ENCODE results near the gene GNAI3.

The GNAI3 gene

GRCh38 chr1:109621379-109622136, 73.1 kb downstream of the GNAI3 start:
- no peaks in the 10 kb centered on the region for H3K9me3 ChIP-seq (ENCODE audit: control insufficient read depth in 5 of 5, low read length in 5 of 5)
- H3K27me3 ChIP-seq (ENCODE audit: control insufficient read depth in 5 of 5, insufficient read depth in 4 of 5, low read length in 5 of 5), result no peaks in the 10 kb centered on the region
- peak overlapping the region in 3 of 5 donors; percentile 48 to 78 (median 71) for H3K9ac ChIP-seq (ENCODE audit: low read length in 5 of 5)
- H3K27ac ChIP-seq (ENCODE audit: low read depth, low read length), result peak overlapping the region; percentile 41
- H3K4me1 ChIP-seq (ENCODE audit: control insufficient read depth in 5 of 5, insufficient read depth in 5 of 5, low read length in 5 of 5), result peaks cover 0 to 80% (median 69%) of the 10 kb centered on the region in 5 donors
- H3K36me3 ChIP-seq (ENCODE audit: control insufficient read depth in 5 of 5, insufficient read depth in 5 of 5, low read length in 5 of 5), result peaks cover 0 to 9% (median 1%) of the 10 kb centered on the region in 5 donors
- peak overlapping the region; percentile 67 to 81 (median 78) for H3K4me3 ChIP-seq (ENCODE audit: low read depth in 1 of 5, low read length in 5 of 5)

GRCh38 chr1:109622137-109622892, 73.9 kb downstream of the GNAI3 start:
- peak overlapping the region in 1 of 5 donors; percentile 38 for H3K9ac ChIP-seq (ENCODE audit: low read length in 5 of 5)
- H3K27me3 ChIP-seq (ENCODE audit: control insufficient read depth in 5 of 5, insufficient read depth in 4 of 5, low read length in 5 of 5), result no peaks in the 10 kb centered on the region
- H3K9me3 ChIP-seq (ENCODE audit: control insufficient read depth in 5 of 5, low read length in 5 of 5), result no peaks in the 10 kb centered on the region
- peaks cover 0 to 72% (median 69%) of the 10 kb centered on the region in 5 donors for H3K4me1 ChIP-seq (ENCODE audit: control insufficient read depth in 5 of 5, insufficient read depth in 5 of 5, low read length in 5 of 5)
- peak overlapping the region in 3 of 5 donors; percentile 67 to 81 (median 81) for H3K4me3 ChIP-seq (ENCODE audit: low read depth in 1 of 5, low read length in 5 of 5)
- H3K36me3 ChIP-seq (ENCODE audit: control insufficient read depth in 5 of 5, insufficient read depth in 5 of 5, low read length in 5 of 5), result peaks cover 0 to 16% (median 9%) of the 10 kb centered on the region in 5 donors
- no peak overlapping the region for H3K27ac ChIP-seq (ENCODE audit: low read depth, low read length)

- H3K4me3 ChIP-seq (ENCODE audit: low read depth in 1 of 5, low read length in 5 of 5), result no peak overlapping the region
These were observed 74.5 kb downstream of the GNAI3 start for GRCh38 chr1:109622895-109623294.

GRCh38 chr1:109623601-109624161, 75.3 kb downstream of the GNAI3 start:
- Histone ChIP-seq H3K36me3 (ENCODE audit: control insufficient read depth in 5 of 5, insufficient read depth in 5 of 5, low read length in 5 of 5) (peaks cover 0 to 30% (median 23%) of the 10 kb centered on the region in 5 donors), H3K27me3 (ENCODE audit: control insufficient read depth in 5 of 5, insufficient read depth in 4 of 5, low read length in 5 of 5) (no peaks in the 10 kb centered on the region), H3K27ac (ENCODE audit: low read depth, low read length) (no peak overlapping the region), H3K9me3 (ENCODE audit: control insufficient read depth in 5 of 5, low read length in 5 of 5) (no peaks in the 10 kb centered on the region), H3K4me1 (ENCODE audit: control insufficient read depth in 5 of 5, insufficient read depth in 5 of 5, low read length in 5 of 5) (peaks cover 0 to 72% (median 66%) of the 10 kb centered on the region in 5 donors), H3K4me3 (ENCODE audit: low read depth in 1 of 5, low read length in 5 of 5) (peak overlapping the region; percentile 38 to 71 (median 61)), H3K9ac (ENCODE audit: low read length in 5 of 5) (peak overlapping the region in 1 of 5 donors; percentile 62)

More at GRCh38 chr1:109622895-109623294, 74.5 kb downstream of the GNAI3 start:
- Histone ChIP-seq H3K9me3 (ENCODE audit: control insufficient read depth in 5 of 5, low read length in 5 of 5) (no peaks in the 10 kb centered on the region), H3K9ac (ENCODE audit: low read length in 5 of 5) (peak overlapping the region in 2 of 5 donors; percentile 9 to 20), H3K4me1 (ENCODE audit: control insufficient read depth in 5 of 5, insufficient read depth in 5 of 5, low read length in 5 of 5) (peaks cover 0 to 72% (median 66%) of the 10 kb centered on the region in 5 donors), H3K36me3 (ENCODE audit: control insufficient read depth in 5 of 5, insufficient read depth in 5 of 5, low read length in 5 of 5) (peaks cover 0 to 22% (median 15%) of the 10 kb centered on the region in 5 donors), H3K27me3 (ENCODE audit: control insufficient read depth in 5 of 5, insufficient read depth in 4 of 5, low read length in 5 of 5) (no peaks in the 10 kb centered on the region), H3K27ac (ENCODE audit: low read depth, low read length) (no peak overlapping the region)

GRCh38 chr1:109624201-109625010, 76.0 kb downstream of the GNAI3 start:
- Histone ChIP-seq H3K27ac (ENCODE audit: low read depth, low read length) (no peak overlapping the region), H3K9me3 (ENCODE audit: control insufficient read depth in 5 of 5, low read length in 5 of 5) (no peaks in the 10 kb centered on the region), H3K4me3 (ENCODE audit: low read depth in 1 of 5, low read length in 5 of 5) (peak overlapping the region; percentile 38 to 63 (median 58)), H3K27me3 (ENCODE audit: control insufficient read depth in 5 of 5, insufficient read depth in 4 of 5, low read length in 5 of 5) (no peaks in the 10 kb centered on the region), H3K36me3 (ENCODE audit: control insufficient read depth in 5 of 5, insufficient read depth in 5 of 5, low read length in 5 of 5) (peaks cover 0 to 37% (median 30%) of the 10 kb centered on the region in 5 donors), H3K9ac (ENCODE audit: low read length in 5 of 5) (peak overlapping the region in 3 of 5 donors; percentile 6 to 62 (median 41)), H3K4me1 (ENCODE audit: control insufficient read depth in 5 of 5, insufficient read depth in 5 of 5, low read length in 5 of 5) (peaks cover 0 to 67% (median 61%) of the 10 kb centered on the region in 5 donors)

GRCh38 chr1:109625176-109625575, 76.8 kb downstream of the GNAI3 start:
- Histone ChIP-seq H3K27ac (ENCODE audit: low read depth, low read length) (no peak overlapping the region), H3K9ac (ENCODE audit: low read length in 5 of 5) (peak overlapping the region in 1 of 5 donors; percentile 23), H3K4me3 (ENCODE audit: low read depth in 1 of 5, low read length in 5 of 5) (no peak overlapping the region), H3K9me3 (ENCODE audit: control insufficient read depth in 5 of 5, low read length in 5 of 5) (no peaks in the 10 kb centered on the region), H3K27me3 (ENCODE audit: control insufficient read depth in 5 of 5, insufficient read depth in 4 of 5, low read length in 5 of 5) (no peaks in the 10 kb centered on the region), H3K36me3 (ENCODE audit: control insufficient read depth in 5 of 5, insufficient read depth in 5 of 5, low read length in 5 of 5) (peaks cover 0 to 44% (median 36%) of the 10 kb centered on the region in 5 donors), H3K4me1 (ENCODE audit: control insufficient read depth in 5 of 5, insufficient read depth in 5 of 5, low read length in 5 of 5) (peaks cover 0 to 59% (median 54%) of the 10 kb centered on the region in 5 donors)

- peaks cover 0 to 48% (median 40%) of the 10 kb centered on the region in 5 donors for H3K36me3 ChIP-seq (ENCODE audit: control insufficient read depth in 5 of 5, insufficient read depth in 5 of 5, low read length in 5 of 5)
- H3K27me3 ChIP-seq (ENCODE audit: control insufficient read depth in 5 of 5, insufficient read depth in 4 of 5, low read length in 5 of 5), result no peaks in the 10 kb centered on the region
- no peak overlapping the region for H3K4me3 ChIP-seq (ENCODE audit: low read depth in 1 of 5, low read length in 5 of 5)
- peak overlapping the region in 2 of 5 donors; percentile 23 for H3K9ac ChIP-seq (ENCODE audit: low read length in 5 of 5)
- H3K27ac ChIP-seq (ENCODE audit: low read depth, low read length), result no peak overlapping the region
- no peaks in the 10 kb centered on the region for H3K9me3 ChIP-seq (ENCODE audit: control insufficient read depth in 5 of 5, low read length in 5 of 5)
- peaks cover 0 to 53% (median 49%) of the 10 kb centered on the region in 5 donors for H3K4me1 ChIP-seq (ENCODE audit: control insufficient read depth in 5 of 5, insufficient read depth in 5 of 5, low read length in 5 of 5)
These were observed 77.5 kb downstream of the GNAI3 start for GRCh38 chr1:109625601-109626560.

- Histone ChIP-seq H3K4me1 (ENCODE audit: control insufficient read depth in 5 of 5, insufficient read depth in 5 of 5, low read length in 5 of 5) (peaks cover 0 to 44% (median 41%) of the 10 kb centered on the region in 5 donors), H3K36me3 (ENCODE audit: control insufficient read depth in 5 of 5, insufficient read depth in 5 of 5, low read length in 5 of 5) (peaks cover 0 to 58% (median 49%) of the 10 kb centered on the region in 5 donors), H3K27ac (ENCODE audit: low read depth, low read length) (no peak overlapping the region), H3K27me3 (ENCODE audit: control insufficient read depth in 5 of 5, insufficient read depth in 4 of 5, low read length in 5 of 5) (no peaks in the 10 kb centered on the region), H3K9me3 (ENCODE audit: control insufficient read depth in 5 of 5, low read length in 5 of 5) (no peaks in the 10 kb centered on the region), H3K4me3 (ENCODE audit: low read depth in 1 of 5, low read length in 5 of 5) (no peak overlapping the region), H3K9ac (ENCODE audit: low read length in 5 of 5) (no peak overlapping the region)
These were observed 78.4 kb downstream of the GNAI3 start for GRCh38 chr1:109626682-109627408.
